Neural cell (in vitro differentiated cells): ENCODE data around the gene PTPN9. TPM values are rescaled to one million over a fixed set of nuclear protein-coding genes. Genes with fewer than 3 reads are reported as not detected.
"Not testable (repeated sequence)": the region's sequence is repeated elsewhere in the genome, so short reads cannot be mapped to it uniquely, and the experiment has no call there.

Experiments used
- H2AFZ ChIP-seq: fragments of 200-600, 300-800 bp; sonication (generic), shearing (Covaris generic); 2 replicates; pipeline ENCODE4 v1.6.0; 2014; ENCODE audit warnings: low read depth, mild to moderate bottlenecking, antibody characterized with exemption, low read length, moderate library complexity
- H3F3A ChIP-seq: fragments of 200-600 bp; shearing (Covaris generic); 2 replicates; pipeline ENCODE4 v1.6.1; 2016; ENCODE audit warnings: mild to moderate bottlenecking, moderate library complexity, mixed read lengths, antibody characterized with exemption, low read length; ENCODE audit not compliant: insufficient read depth, poor library complexity, severe bottlenecking
- H3K27ac ChIP-seq: fragments of 200-600, 300-800 bp; sonication (generic), shearing (Covaris generic); 2 replicates; pipeline ENCODE4 v1.5.1; 2014; ENCODE audit warnings: mild to moderate bottlenecking, low read length, moderate library complexity
- H3K27me3 ChIP-seq: fragments of 300-800, 200-600 bp; sonication (generic), shearing (Covaris generic); 2 replicates; pipeline ENCODE4 v1.6.0; 2014; ENCODE audit warnings: mild to moderate bottlenecking, low read depth, low read length, moderate library complexity; ENCODE audit not compliant: insufficient read depth
- H3K36me3 ChIP-seq: fragments of 300-800, 200-600 bp; sonication (generic), shearing (Covaris generic); 2 replicates; pipeline ENCODE4 v1.5.1; 2014; ENCODE audit warnings: mild to moderate bottlenecking, antibody characterized with exemption, low read length, moderate library complexity; ENCODE audit not compliant: insufficient read depth
- H3K4me2 ChIP-seq: fragments of 300-800, 200-600 bp; sonication (generic), shearing (Covaris generic); 2 replicates; pipeline ENCODE4 v1.6.0; 2014; ENCODE audit warnings: mild to moderate bottlenecking, low read length
- H3K4me3 ChIP-seq: fragments of 300-800, 200-600 bp; sonication (generic), shearing (Covaris generic); 2 replicates; pipeline ENCODE4 v1.5.1; 2014; ENCODE audit warnings: mild to moderate bottlenecking, low read length, moderate library complexity
- H3K79me2 ChIP-seq: fragments of 200-600 bp; shearing (Covaris generic); replicated peaks from 2 replicates; pipeline ENCODE4 v1.6.0; 2014; ENCODE audit warnings: mild to moderate bottlenecking, low read length, moderate library complexity; ENCODE audit not compliant: insufficient read depth
- H3K9ac ChIP-seq: fragments of 300-800, 200-600 bp; sonication (generic), shearing (Covaris generic); 2 replicates; pipeline ENCODE4 v1.6.1; 2016; ENCODE audit warnings: mild to moderate bottlenecking, low read length, mixed read lengths
- H3K9me2 ChIP-seq: fragments of 200-600 bp; shearing (Covaris generic); 2 replicates; pipeline ENCODE4 v1.6.1; 2016; ENCODE audit warnings: mild to moderate bottlenecking, low read length, mixed read lengths; ENCODE audit not compliant: insufficient read depth
- H3K9me3 ChIP-seq: fragments of 200-600, 300-800 bp; sonication (generic), shearing (Covaris generic); 2 replicates; pipeline ENCODE4 v1.6.1; 2016; ENCODE audit warnings: mild to moderate bottlenecking, mixed run types, low read length, moderate library complexity, mixed read lengths
- H4K20me1 ChIP-seq: fragments of 200-600 bp; shearing (Covaris generic); 2 replicates; pipeline ENCODE4 v1.6.1; 2016; ENCODE audit warnings: mild to moderate bottlenecking, mixed run types; ENCODE audit not compliant: insufficient read depth
- CTCF ChIP-seq: fragments of 450-650 bp; IDR thresholded peaks from 2 replicates; pipeline ENCODE4 v1.5.1; 2014; ENCODE audit warnings: antibody characterized with exemption, mild to moderate bottlenecking, moderate library complexity; ENCODE audit not compliant: poor library complexity, severe bottlenecking
- EP300 ChIP-seq: fragments of 450-650 bp; conservative IDR thresholded peaks from 2 replicates; pipeline ENCODE4 v1.6.1; 2014; ENCODE audit warnings: antibody characterized with exemption, mild to moderate bottlenecking, moderate library complexity; ENCODE audit not compliant: poor library complexity, severe bottlenecking
- EZH2 ChIP-seq: fragments of 200-600, 300-800 bp; shearing (Covaris generic), sonication (generic); IDR thresholded peaks from 2 replicates; pipeline ENCODE4 v1.6.1; 2014; ENCODE audit warnings: antibody characterized with exemption, low read length, borderline replicate concordance, mild to moderate bottlenecking; ENCODE audit not compliant: insufficient read depth, poor library complexity, severe bottlenecking
- MXI1 ChIP-seq: fragments of 450-650 bp; conservative IDR thresholded peaks from 2 replicates; pipeline ENCODE4 v1.6.1; 2014; ENCODE audit warnings: antibody characterized with exemption, mild to moderate bottlenecking; ENCODE audit not compliant: poor library complexity, severe bottlenecking
- RAD21 ChIP-seq: fragments of 450-650 bp; conservative IDR thresholded peaks from 2 replicates; pipeline ENCODE4 v1.6.1; 2014; ENCODE audit warnings: antibody characterized with exemption, mild to moderate bottlenecking, moderate library complexity
- TAF1 ChIP-seq: IDR thresholded peaks from 2 replicates; pipeline ENCODE4 v1.6.1; 2012; ENCODE audit warnings: low read depth
- polyA plus RNA-seq: library from polyadenylated mRNA; depleted of rRNA; stranded (reverse); fragments of >200 nt; gene quantifications from 2 replicates; pipeline ENCODE4 v1.2.3, GENCODE V29; 2014
- TF ChIP-seq, protein P1 (sequence below): IDR thresholded peaks from 2 replicates; pipeline ENCODE4 v1.6.1; 2012; ENCODE audit warnings: borderline replicate concordance

The PTPN9 gene
- polyA plus RNA-seq, 1 donor from 2014 or later, result 33.1 TPM

DNA sequence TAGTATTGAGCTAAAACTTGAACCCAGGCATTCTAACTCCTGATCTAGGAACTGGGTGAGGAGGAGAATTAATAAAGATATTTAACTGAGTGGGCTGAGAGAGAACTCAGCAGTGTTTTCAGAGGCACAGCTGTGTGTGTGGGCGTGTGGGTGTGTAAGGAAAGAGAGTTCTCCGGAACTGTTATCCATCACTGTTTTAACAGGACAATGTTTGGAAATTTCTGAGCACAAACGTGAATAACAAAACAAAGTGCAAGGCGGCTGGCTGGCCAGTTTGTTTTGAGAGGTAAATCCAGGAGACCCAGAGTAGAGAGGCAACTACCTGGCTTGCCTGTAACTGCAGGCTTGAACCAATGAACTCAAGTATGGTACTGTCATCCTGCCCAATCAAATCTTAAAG lies 5.0 kb upstream of the PTPN9 start:
- H3K9me3 ChIP-seq, result no peaks in the 10 kb centered on the region
- peaks cover 4% of the 10 kb centered on the region for H3F3A ChIP-seq
- H3K4me3 ChIP-seq, result no peak overlapping the region
- no peaks in the 10 kb centered on the region for H3K79me2 ChIP-seq
- no peak overlapping the region for H2AFZ ChIP-seq
- H3K9me2 ChIP-seq, result no peaks in the 10 kb centered on the region
- H3K27me3 ChIP-seq, result no peaks in the 10 kb centered on the region
- no peak overlapping the region for H3K4me2 ChIP-seq
- no peak for TF ChIP-seq EP300
- no peaks in the 10 kb centered on the region for H4K20me1 ChIP-seq
- H3K27ac ChIP-seq, result no peak overlapping the region
- H3K36me3 ChIP-seq, result no peaks in the 10 kb centered on the region
- no peak overlapping the region for H3K9ac ChIP-seq

DNA sequence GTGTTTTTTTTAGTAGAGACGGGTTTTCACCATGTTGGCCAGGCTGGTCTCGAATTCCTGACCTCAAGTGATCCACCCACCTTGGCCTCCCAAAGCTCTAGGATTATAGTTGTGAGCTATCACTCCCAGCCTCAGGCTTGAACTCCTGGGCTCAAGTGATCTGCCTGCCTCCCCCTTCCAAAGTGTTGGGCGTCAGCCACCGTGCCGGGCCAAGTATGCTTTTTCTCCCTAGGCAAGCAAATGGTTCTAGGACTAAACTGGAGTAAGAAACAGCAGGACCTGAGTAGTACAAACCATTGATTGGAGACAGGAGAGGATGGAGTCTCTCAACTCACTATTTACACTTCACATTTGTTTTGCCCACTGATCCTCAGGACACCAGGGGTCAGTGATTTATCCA lies 4.6 kb upstream of the PTPN9 start:
- H3K9me3 ChIP-seq, result no peaks in the 10 kb centered on the region
- no peaks in the 10 kb centered on the region for H3K27me3 ChIP-seq
- H3F3A ChIP-seq, result peaks cover 4% of the 10 kb centered on the region
- no peaks in the 10 kb centered on the region for H3K36me3 ChIP-seq
- no peak overlapping the region for H3K4me3 ChIP-seq
- no peak overlapping the region for H3K9ac ChIP-seq
- H4K20me1 ChIP-seq, result no peaks in the 10 kb centered on the region
- H3K27ac ChIP-seq, result no peak overlapping the region
- H3K79me2 ChIP-seq, result no peaks in the 10 kb centered on the region
- H3K9me2 ChIP-seq, result no peaks in the 10 kb centered on the region
- TF ChIP-seq TAF1 (no peak), MXI1 (no peak), EZH2 (no peak), CTCF (no peak), RAD21 (no peak)
- TF ChIP-seq, protein P1, sequence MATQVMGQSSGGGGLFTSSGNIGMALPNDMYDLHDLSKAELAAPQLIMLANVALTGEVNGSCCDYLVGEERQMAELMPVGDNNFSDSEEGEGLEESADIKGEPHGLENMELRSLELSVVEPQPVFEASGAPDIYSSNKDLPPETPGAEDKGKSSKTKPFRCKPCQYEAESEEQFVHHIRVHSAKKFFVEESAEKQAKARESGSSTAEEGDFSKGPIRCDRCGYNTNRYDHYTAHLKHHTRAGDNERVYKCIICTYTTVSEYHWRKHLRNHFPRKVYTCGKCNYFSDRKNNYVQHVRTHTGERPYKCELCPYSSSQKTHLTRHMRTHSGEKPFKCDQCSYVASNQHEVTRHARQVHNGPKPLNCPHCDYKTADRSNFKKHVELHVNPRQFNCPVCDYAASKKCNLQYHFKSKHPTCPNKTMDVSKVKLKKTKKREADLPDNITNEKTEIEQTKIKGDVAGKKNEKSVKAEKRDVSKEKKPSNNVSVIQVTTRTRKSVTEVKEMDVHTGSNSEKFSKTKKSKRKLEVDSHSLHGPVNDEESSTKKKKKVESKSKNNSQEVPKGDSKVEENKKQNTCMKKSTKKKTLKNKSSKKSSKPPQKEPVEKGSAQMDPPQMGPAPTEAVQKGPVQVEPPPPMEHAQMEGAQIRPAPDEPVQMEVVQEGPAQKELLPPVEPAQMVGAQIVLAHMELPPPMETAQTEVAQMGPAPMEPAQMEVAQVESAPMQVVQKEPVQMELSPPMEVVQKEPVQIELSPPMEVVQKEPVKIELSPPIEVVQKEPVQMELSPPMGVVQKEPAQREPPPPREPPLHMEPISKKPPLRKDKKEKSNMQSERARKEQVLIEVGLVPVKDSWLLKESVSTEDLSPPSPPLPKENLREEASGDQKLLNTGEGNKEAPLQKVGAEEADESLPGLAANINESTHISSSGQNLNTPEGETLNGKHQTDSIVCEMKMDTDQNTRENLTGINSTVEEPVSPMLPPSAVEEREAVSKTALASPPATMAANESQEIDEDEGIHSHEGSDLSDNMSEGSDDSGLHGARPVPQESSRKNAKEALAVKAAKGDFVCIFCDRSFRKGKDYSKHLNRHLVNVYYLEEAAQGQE, result no peak
- H3K4me2 ChIP-seq, result no peak overlapping the region
- H2AFZ ChIP-seq, result no peak overlapping the region

GRCh38 chr15:75582943-75583342 lies 3.8 kb upstream of the PTPN9 start:
- H3K9ac ChIP-seq, H4K20me1 ChIP-seq, H3F3A ChIP-seq, H3K4me3 ChIP-seq, H3K36me3 ChIP-seq, H3K27ac ChIP-seq, H3K9me3 ChIP-seq, H2AFZ ChIP-seq, H3K27me3 ChIP-seq, H3K79me2 ChIP-seq, H3K9me2 ChIP-seq, H3K4me2 ChIP-seq: not testable (repeated sequence)
